ENCODE data around the gene CTSC. TPM values are rescaled to one million over a fixed set of nuclear protein-coding genes. Genes with fewer than 3 reads are reported as not detected.

The CTSC gene
- total RNA-seq, 1 experiment from 2014 or later = 269 TPM

DNA sequence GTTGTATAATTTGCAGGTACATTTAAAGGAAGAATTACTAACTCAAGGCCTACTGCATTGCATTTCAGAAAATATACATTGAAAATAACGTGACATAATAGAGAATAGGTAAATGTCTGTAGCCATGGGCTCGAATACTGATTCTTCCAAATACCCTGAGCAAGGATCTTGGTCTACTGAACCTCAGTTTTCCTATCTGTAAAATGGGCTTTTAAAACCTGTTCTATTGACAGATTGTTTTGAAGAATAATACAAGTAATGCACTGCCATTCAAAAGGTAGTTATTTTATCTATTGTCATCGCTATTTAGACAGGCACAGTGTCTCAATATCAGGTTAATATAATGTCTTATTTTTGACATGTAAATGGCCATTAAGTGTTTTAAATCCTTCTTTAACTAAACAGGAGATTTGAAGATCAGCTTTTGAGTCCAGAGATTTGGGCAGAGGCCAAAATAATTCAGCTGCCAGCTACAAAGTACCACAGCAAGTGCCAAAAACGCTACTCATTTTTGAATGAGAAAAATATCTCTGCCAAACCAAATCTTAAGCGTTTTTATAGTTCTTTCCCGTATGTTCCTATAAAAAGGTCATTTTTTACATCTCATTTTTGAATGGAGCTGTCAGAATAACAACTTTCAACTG is 56.7 kb downstream of the CTSC start (continued):
- TF ChIP-seq, protein P1, sequence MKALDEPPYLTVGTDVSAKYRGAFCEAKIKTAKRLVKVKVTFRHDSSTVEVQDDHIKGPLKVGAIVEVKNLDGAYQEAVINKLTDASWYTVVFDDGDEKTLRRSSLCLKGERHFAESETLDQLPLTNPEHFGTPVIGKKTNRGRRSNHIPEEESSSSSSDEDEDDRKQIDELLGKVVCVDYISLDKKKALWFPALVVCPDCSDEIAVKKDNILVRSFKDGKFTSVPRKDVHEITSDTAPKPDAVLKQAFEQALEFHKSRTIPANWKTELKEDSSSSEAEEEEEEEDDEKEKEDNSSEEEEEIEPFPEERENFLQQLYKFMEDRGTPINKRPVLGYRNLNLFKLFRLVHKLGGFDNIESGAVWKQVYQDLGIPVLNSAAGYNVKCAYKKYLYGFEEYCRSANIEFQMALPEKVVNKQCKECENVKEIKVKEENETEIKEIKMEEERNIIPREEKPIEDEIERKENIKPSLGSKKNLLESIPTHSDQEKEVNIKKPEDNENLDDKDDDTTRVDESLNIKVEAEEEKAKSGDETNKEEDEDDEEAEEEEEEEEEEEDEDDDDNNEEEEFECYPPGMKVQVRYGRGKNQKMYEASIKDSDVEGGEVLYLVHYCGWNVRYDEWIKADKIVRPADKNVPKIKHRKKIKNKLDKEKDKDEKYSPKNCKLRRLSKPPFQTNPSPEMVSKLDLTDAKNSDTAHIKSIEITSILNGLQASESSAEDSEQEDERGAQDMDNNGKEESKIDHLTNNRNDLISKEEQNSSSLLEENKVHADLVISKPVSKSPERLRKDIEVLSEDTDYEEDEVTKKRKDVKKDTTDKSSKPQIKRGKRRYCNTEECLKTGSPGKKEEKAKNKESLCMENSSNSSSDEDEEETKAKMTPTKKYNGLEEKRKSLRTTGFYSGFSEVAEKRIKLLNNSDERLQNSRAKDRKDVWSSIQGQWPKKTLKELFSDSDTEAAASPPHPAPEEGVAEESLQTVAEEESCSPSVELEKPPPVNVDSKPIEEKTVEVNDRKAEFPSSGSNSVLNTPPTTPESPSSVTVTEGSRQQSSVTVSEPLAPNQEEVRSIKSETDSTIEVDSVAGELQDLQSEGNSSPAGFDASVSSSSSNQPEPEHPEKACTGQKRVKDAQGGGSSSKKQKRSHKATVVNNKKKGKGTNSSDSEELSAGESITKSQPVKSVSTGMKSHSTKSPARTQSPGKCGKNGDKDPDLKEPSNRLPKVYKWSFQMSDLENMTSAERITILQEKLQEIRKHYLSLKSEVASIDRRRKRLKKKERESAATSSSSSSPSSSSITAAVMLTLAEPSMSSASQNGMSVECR (CRISPR knock-in tag; IDR thresholded peaks at IDR 0.05; ENCODE audit: borderline replicate concordance) = no peak
- TF ChIP-seq FOXP1 (CRISPR knock-in tag; IDR thresholded peaks at IDR 0.05; ENCODE audit: borderline replicate concordance) = no peak
- no peak for TF ChIP-seq ZBTB21 (CRISPR knock-in tag; IDR thresholded peaks at IDR 0.05; ENCODE audit: borderline replicate concordance)
- no peak for TF ChIP-seq SOX15 (CRISPR knock-in tag; IDR thresholded peaks at IDR 0.05)
- no peak for TF ChIP-seq TP53 (CRISPR knock-in tag; IDR thresholded peaks at IDR 0.05)
- TF ChIP-seq FOXJ3 (CRISPR knock-in tag; IDR thresholded peaks at IDR 0.05; ENCODE audit: borderline replicate concordance) = no peak

DNA sequence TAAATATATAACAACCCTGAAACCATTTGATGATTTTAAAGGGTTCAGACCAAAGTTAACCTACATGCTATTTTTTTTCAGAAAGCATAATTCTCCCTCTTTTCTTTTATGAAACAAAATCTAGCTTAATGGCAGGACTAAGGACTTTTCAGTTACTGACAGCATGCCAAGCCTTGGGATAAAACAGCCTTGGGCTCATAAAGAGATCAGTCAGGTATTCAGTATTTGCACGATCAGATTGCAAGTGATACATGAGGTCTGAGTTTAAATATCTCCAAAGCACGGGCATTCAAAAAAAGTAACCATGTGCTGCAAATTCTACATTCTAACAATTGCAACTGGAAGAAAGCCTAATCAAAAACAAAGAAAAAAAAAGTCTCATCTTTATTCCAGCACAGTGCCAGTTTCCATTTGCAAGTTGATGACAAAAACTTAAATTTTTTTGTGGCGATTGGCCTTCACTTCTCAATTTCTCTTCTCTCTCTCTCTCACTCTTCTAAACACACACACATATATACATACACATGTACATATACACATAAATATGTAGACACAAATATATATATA is 60.1 kb downstream of the CTSC start:
- DNase-seq (ENCODE audit: low spot score) (no peak), ATAC-seq (no peak)
- Mint-ChIP-seq H3K36me3 (peaks cover 3% of the 10 kb centered on the region; the same call in 1 of the 2 replicates), H3K9me3 (peaks cover 4% of the 10 kb centered on the region), H3K4me1 (no peaks in the 10 kb centered on the region), H3K27ac (no peak overlapping the region), H3K4me3 (no peak overlapping the region), H3K27me3 (ENCODE audit: low read depth) (no peaks in the 10 kb centered on the region)
- ChIA-PET CTCF (no interaction called here), POLR2A (no interaction called here)
- TF ChIP-seq TCF7 (CRISPR knock-in tag; IDR thresholded peaks at IDR 0.05; ENCODE audit: low read depth) = no peak
- no peak for TF ChIP-seq ZNF317 (CRISPR knock-in tag; IDR thresholded peaks at IDR 0.05; ENCODE audit: borderline replicate concordance, low read depth)
- no peak for TF ChIP-seq CREB1 (CRISPR knock-in tag; IDR thresholded peaks at IDR 0.05)
- TF ChIP-seq, protein P2, sequence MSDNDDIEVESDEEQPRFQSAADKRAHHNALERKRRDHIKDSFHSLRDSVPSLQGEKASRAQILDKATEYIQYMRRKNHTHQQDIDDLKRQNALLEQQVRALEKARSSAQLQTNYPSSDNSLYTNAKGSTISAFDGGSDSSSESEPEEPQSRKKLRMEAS (CRISPR knock-in tag; IDR thresholded peaks at IDR 0.05) = no peak
- TF ChIP-seq, protein P3, sequence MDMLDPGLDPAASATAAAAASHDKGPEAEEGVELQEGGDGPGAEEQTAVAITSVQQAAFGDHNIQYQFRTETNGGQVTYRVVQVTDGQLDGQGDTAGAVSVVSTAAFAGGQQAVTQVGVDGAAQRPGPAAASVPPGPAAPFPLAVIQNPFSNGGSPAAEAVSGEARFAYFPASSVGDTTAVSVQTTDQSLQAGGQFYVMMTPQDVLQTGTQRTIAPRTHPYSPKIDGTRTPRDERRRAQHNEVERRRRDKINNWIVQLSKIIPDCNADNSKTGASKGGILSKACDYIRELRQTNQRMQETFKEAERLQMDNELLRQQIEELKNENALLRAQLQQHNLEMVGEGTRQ (CRISPR knock-in tag; IDR thresholded peaks at IDR 0.05) = no peak
- TF ChIP-seq OVOL2 (CRISPR knock-in tag; IDR thresholded peaks at IDR 0.05; ENCODE audit: borderline replicate concordance) = no peak
- no peak for TF ChIP-seq MYBL2 (CRISPR knock-in tag; IDR thresholded peaks at IDR 0.05)
- TF ChIP-seq ETV6 (CRISPR knock-in tag; IDR thresholded peaks at IDR 0.05) = no peak
- TF ChIP-seq, protein P4, sequence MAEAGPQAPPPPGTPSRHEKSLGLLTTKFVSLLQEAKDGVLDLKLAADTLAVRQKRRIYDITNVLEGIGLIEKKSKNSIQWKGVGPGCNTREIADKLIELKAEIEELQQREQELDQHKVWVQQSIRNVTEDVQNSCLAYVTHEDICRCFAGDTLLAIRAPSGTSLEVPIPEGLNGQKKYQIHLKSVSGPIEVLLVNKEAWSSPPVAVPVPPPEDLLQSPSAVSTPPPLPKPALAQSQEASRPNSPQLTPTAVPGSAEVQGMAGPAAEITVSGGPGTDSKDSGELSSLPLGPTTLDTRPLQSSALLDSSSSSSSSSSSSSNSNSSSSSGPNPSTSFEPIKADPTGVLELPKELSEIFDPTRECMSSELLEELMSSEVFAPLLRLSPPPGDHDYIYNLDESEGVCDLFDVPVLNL (CRISPR knock-in tag; IDR thresholded peaks at IDR 0.05; ENCODE audit: borderline replicate concordance, low read depth) = no peak
- TF ChIP-seq, protein P5, sequence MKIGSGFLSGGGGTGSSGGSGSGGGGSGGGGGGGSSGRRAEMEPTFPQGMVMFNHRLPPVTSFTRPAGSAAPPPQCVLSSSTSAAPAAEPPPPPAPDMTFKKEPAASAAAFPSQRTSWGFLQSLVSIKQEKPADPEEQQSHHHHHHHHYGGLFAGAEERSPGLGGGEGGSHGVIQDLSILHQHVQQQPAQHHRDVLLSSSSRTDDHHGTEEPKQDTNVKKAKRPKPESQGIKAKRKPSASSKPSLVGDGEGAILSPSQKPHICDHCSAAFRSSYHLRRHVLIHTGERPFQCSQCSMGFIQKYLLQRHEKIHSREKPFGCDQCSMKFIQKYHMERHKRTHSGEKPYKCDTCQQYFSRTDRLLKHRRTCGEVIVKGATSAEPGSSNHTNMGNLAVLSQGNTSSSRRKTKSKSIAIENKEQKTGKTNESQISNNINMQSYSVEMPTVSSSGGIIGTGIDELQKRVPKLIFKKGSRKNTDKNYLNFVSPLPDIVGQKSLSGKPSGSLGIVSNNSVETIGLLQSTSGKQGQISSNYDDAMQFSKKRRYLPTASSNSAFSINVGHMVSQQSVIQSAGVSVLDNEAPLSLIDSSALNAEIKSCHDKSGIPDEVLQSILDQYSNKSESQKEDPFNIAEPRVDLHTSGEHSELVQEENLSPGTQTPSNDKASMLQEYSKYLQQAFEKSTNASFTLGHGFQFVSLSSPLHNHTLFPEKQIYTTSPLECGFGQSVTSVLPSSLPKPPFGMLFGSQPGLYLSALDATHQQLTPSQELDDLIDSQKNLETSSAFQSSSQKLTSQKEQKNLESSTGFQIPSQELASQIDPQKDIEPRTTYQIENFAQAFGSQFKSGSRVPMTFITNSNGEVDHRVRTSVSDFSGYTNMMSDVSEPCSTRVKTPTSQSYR (CRISPR knock-in tag; IDR thresholded peaks at IDR 0.05) = no peak
- TF ChIP-seq TP53 (CRISPR knock-in tag; IDR thresholded peaks at IDR 0.05) = no peak
- TF ChIP-seq ELF4 (CRISPR knock-in tag; IDR thresholded peaks at IDR 0.05; ENCODE audit: low read depth) = no peak
- TF ChIP-seq ZBTB21 (CRISPR knock-in tag; IDR thresholded peaks at IDR 0.05; ENCODE audit: borderline replicate concordance) = no peak
- no peak for TF ChIP-seq CBFB (CRISPR knock-in tag; IDR thresholded peaks at IDR 0.05; ENCODE audit: low read depth)
- TF ChIP-seq, protein P6, sequence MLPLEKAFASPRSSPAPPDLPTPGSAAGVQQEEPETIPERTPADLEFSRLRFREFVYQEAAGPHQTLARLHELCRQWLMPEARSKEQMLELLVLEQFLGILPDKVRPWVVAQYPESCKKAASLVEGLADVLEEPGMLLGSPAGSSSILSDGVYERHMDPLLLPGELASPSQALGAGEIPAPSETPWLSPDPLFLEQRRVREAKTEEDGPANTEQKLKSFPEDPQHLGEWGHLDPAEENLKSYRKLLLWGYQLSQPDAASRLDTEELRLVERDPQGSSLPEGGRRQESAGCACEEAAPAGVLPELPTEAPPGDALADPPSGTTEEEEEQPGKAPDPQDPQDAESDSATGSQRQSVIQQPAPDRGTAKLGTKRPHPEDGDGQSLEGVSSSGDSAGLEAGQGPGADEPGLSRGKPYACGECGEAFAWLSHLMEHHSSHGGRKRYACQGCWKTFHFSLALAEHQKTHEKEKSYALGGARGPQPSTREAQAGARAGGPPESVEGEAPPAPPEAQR (CRISPR knock-in tag; IDR thresholded peaks at IDR 0.05) = no peak
- TF ChIP-seq, protein P7, sequence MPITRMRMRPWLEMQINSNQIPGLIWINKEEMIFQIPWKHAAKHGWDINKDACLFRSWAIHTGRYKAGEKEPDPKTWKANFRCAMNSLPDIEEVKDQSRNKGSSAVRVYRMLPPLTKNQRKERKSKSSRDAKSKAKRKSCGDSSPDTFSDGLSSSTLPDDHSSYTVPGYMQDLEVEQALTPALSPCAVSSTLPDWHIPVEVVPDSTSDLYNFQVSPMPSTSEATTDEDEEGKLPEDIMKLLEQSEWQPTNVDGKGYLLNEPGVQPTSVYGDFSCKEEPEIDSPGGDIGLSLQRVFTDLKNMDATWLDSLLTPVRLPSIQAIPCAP (CRISPR knock-in tag; IDR thresholded peaks at IDR 0.05) = no peak
- TF ChIP-seq NR3C1 (CRISPR knock-in tag; conservative IDR thresholded peaks at IDR 0.05; ENCODE audit: low read depth) = no peak
